MM.1S (cell line): ENCODE measurements around the gene RNF6.

Experiments
- DNase-seq: peaks from one replicate; pipeline ENCODE4 v3.0.0-alpha.2; 2015
- H2AFZ ChIP-seq: fragments of 300-600 bp; sonication (generic); 2 replicates; pipeline ENCODE4 v1.6.0; 2016; ENCODE audit warnings: antibody characterized with exemption, low read length
- H3F3A ChIP-seq: fragments of 300-600 bp; sonication (generic); 2 replicates; pipeline ENCODE4 v1.6.1; 2016; ENCODE audit warnings: mild to moderate bottlenecking, antibody characterized with exemption, low read length, moderate library complexity, mixed read lengths; ENCODE audit not compliant: insufficient read depth
- H3K27ac ChIP-seq: fragments of 300-600 bp; sonication (generic); 2 replicates; pipeline ENCODE4 v1.5.1; 2016; ENCODE audit warnings: mild to moderate bottlenecking, low read length
- H3K27me3 ChIP-seq: fragments of 300-600 bp; sonication (generic); replicated peaks from 2 replicates; pipeline ENCODE4 v1.6.0; 2016; ENCODE audit warnings: low read length; ENCODE audit not compliant: insufficient read depth
- H3K36me3 ChIP-seq: fragments of 300-600 bp; sonication (generic); replicated peaks from 2 replicates; pipeline ENCODE4 v1.6.1; 2016; ENCODE audit warnings: mild to moderate bottlenecking, low read length, mixed read lengths; ENCODE audit not compliant: insufficient read depth
- H3K4me1 ChIP-seq: fragments of 300-600 bp; sonication (generic); 2 replicates; pipeline ENCODE4 v1.6.1; 2016; ENCODE audit warnings: low read length, mixed read lengths
- H3K4me2 ChIP-seq: fragments of 300-600 bp; sonication (generic); 2 replicates; pipeline ENCODE4 v1.6.0; 2016; ENCODE audit warnings: low read depth, low read length
- H3K4me3 ChIP-seq: fragments of 300-600 bp; sonication (generic); 2 replicates; pipeline ENCODE4 v1.5.1; 2016; ENCODE audit warnings: low read length, mixed read lengths
- H3K79me2 ChIP-seq: fragments of 300-600 bp; sonication (generic); 2 replicates; pipeline ENCODE4 v1.6.1; 2016; ENCODE audit warnings: mixed run types, low read length, mixed read lengths
- H3K9ac ChIP-seq: fragments of 300-600 bp; sonication (generic); 2 replicates; pipeline ENCODE4 v1.6.1; 2016; ENCODE audit warnings: low read length, mixed read lengths
- H3K9me2 ChIP-seq: fragments of 300-600 bp; sonication (generic); replicated peaks from 2 replicates; pipeline ENCODE4 v1.6.1; 2016; ENCODE audit warnings: mild to moderate bottlenecking, low read length, mixed read lengths; ENCODE audit not compliant: insufficient read depth
- H3K9me3 ChIP-seq: fragments of 300-600 bp; sonication (generic); replicated peaks from 2 replicates; pipeline ENCODE4 v1.6.1; 2016; ENCODE audit warnings: mild to moderate bottlenecking, low read length, mixed read lengths; ENCODE audit not compliant: insufficient read depth
- H4K20me1 ChIP-seq: fragments of 300-600 bp; sonication (generic); 2 replicates; pipeline ENCODE4 v1.6.1; 2016; ENCODE audit warnings: mild to moderate bottlenecking, low read length, moderate library complexity, mixed read lengths; ENCODE audit not compliant: insufficient read depth
- EZH2 ChIP-seq: fragments of 300-600 bp; sonication (generic); optimal IDR thresholded peaks from 2 replicates; pipeline ENCODE3; 2017; ENCODE audit warnings: low read depth, mild to moderate bottlenecking, antibody characterized with exemption, low read length, mixed read lengths
- EZH2phosphoT487 ChIP-seq: fragments of 300-600 bp; sonication (generic); IDR thresholded peaks from 2 replicates; pipeline ENCODE4 v1.6.1; 2018; ENCODE audit warnings: antibody characterized with exemption, low read length
- TF ChIP-seq, protein P1 (sequence below): fragments of 300-600 bp; sonication (generic); IDR thresholded peaks from 2 replicates; pipeline ENCODE4 v1.5.1; 2016; ENCODE audit warnings: antibody characterized with exemption, low read length, mixed read lengths

Gene RNF6

DNA sequence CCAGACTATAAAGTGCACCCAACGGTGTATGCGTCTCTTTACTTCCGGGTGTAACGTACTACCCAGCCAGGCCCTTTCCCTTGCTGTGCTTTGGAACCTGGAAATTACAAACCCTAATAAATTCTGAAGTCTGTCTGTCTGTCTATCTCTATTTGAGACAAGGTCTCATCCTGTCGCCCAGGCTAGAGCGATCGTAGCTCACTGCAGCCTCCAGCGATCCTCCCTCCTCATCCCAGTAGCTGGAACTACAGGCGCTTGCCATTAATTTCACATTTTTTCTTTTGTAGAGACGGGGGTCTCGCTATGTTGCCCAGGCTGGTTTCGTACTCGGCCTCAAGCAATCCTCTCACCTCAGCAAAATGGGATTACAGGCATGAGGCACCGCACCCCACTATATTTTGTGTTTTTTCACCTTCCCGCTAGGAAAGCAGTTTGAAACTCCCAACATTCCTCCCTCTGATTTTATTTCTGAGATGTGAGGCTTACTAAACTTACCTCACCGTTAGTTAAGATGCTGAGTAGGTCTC lies 469 bp upstream of the RNF6 start:
- Histone ChIP-seq H3K9me3 (no peaks in the 10 kb centered on the region), H2AFZ (peak overlapping the region; percentile 95), H3K36me3 (peaks cover 3% of the 10 kb centered on the region; the same call in 1 of the 2 replicates), H3K79me2 (peaks cover 19% of the 10 kb centered on the region), H3K4me3 (peak overlapping the region; percentile 88), H3K9me2 (no peaks in the 10 kb centered on the region), H3K4me1 (no peaks in the 10 kb centered on the region), H4K20me1 (no peaks in the 10 kb centered on the region), H3K9ac (peak overlapping the region; percentile 96; the same call in 1 of the 2 replicates), H3K27ac (peak overlapping the region; percentile 82; the same call in 1 of the 2 replicates), H3F3A (no peaks in the 10 kb centered on the region), H3K4me2 (peak overlapping the region; percentile 60; the same call in 1 of the 2 replicates), H3K27me3 (no peaks in the 10 kb centered on the region)
- DNase-seq = no peak
- TF ChIP-seq EZH2 (no peak), EZH2phosphoT487 (no peak)
- TF ChIP-seq, protein P1, sequence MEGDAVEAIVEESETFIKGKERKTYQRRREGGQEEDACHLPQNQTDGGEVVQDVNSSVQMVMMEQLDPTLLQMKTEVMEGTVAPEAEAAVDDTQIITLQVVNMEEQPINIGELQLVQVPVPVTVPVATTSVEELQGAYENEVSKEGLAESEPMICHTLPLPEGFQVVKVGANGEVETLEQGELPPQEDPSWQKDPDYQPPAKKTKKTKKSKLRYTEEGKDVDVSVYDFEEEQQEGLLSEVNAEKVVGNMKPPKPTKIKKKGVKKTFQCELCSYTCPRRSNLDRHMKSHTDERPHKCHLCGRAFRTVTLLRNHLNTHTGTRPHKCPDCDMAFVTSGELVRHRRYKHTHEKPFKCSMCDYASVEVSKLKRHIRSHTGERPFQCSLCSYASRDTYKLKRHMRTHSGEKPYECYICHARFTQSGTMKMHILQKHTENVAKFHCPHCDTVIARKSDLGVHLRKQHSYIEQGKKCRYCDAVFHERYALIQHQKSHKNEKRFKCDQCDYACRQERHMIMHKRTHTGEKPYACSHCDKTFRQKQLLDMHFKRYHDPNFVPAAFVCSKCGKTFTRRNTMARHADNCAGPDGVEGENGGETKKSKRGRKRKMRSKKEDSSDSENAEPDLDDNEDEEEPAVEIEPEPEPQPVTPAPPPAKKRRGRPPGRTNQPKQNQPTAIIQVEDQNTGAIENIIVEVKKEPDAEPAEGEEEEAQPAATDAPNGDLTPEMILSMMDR = no peak

DNA sequence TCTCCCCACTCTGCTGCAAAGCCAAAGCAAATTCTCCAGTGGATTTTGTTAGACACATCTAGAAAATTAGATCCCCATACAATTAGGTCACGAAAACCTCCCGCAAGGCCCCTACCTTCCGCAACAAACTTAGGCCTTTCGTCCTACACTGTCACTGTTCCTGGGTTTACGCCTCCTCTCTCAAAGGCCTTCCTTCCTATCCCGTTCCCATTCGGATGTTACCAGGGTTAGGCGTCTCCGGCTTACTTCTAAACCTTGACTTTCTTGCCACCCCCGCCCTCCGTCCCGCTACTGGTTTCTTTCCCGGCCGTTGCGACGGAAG lies 754 bp downstream of the RNF6 start:
- peaks cover 19% of the 10 kb centered on the region for H3K79me2 ChIP-seq
- no peaks in the 10 kb centered on the region for H4K20me1 ChIP-seq
- H3F3A ChIP-seq = no peaks in the 10 kb centered on the region
- TF ChIP-seq EZH2 = no peak
- no peak for TF ChIP-seq EZH2phosphoT487
- TF ChIP-seq, protein P1 = no peak
- no peaks in the 10 kb centered on the region for H3K4me1 ChIP-seq
- peak overlapping the region; percentile 96 for H3K9ac ChIP-seq
- peak overlapping the region; percentile 82; the same call in 1 of the 2 replicates for H3K27ac ChIP-seq
- no peaks in the 10 kb centered on the region for H3K9me3 ChIP-seq
- H3K4me3 ChIP-seq = peak overlapping the region; percentile 88
- H3K27me3 ChIP-seq = no peaks in the 10 kb centered on the region
- peak overlapping the region; percentile 95 for H2AFZ ChIP-seq
- DNase-seq = no peak
- no peaks in the 10 kb centered on the region for H3K9me2 ChIP-seq
- peaks cover 3% of the 10 kb centered on the region; the same call in 1 of the 2 replicates for H3K36me3 ChIP-seq
- peak overlapping the region; percentile 58 for H3K4me2 ChIP-seq

DNA sequence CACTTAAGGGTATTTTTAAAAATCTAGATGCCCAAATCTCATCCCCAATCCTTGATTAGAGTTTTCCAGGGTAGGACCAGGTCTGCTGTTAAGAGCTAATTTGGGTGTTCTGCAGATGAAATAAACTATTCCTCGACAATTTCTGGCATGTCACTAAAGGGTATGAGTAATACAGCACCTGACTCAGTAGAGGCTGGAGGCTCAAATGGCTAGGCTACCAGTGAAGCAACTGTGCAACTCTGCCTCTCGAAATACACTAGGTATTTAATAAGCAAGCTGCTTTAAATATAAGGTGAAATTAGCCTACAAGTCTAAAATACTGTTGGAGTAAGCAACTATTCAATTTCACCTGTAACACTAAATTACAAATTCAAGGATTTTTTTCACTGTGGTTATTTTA lies 1.5 kb downstream of the RNF6 start:
- Histone ChIP-seq H3K9me2 (no peaks in the 10 kb centered on the region), H3K4me2 (peak overlapping the region; percentile 58), H3K27me3 (no peaks in the 10 kb centered on the region), H3F3A (no peaks in the 10 kb centered on the region), H3K36me3 (peaks cover 3% of the 10 kb centered on the region; the same call in 1 of the 2 replicates), H3K9me3 (no peaks in the 10 kb centered on the region), H2AFZ (no peak overlapping the region), H3K79me2 (peaks cover 19% of the 10 kb centered on the region), H3K4me3 (peak overlapping the region; percentile 88), H3K9ac (peak overlapping the region; percentile 96; the same call in 1 of the 2 replicates), H3K4me1 (no peaks in the 10 kb centered on the region), H4K20me1 (no peaks in the 10 kb centered on the region), H3K27ac (no peak overlapping the region)
- DNase-seq = no peak
- no peak for TF ChIP-seq EZH2phosphoT487
- TF ChIP-seq, protein P1 = no peak
- TF ChIP-seq EZH2 = no peak
